ENCODE data around the gene CEP72. TPM values are rescaled to one million over a fixed set of nuclear protein-coding genes. Genes with fewer than 3 reads are reported as not detected.

CEP72 gene
- total and polyA plus RNA-seq, 10 of the 15 experiments (the other 5 are each of a cell fraction or from before 2014, with no cell fraction given): 0.35 to 13.5 (median 8.3) TPM

DNA sequence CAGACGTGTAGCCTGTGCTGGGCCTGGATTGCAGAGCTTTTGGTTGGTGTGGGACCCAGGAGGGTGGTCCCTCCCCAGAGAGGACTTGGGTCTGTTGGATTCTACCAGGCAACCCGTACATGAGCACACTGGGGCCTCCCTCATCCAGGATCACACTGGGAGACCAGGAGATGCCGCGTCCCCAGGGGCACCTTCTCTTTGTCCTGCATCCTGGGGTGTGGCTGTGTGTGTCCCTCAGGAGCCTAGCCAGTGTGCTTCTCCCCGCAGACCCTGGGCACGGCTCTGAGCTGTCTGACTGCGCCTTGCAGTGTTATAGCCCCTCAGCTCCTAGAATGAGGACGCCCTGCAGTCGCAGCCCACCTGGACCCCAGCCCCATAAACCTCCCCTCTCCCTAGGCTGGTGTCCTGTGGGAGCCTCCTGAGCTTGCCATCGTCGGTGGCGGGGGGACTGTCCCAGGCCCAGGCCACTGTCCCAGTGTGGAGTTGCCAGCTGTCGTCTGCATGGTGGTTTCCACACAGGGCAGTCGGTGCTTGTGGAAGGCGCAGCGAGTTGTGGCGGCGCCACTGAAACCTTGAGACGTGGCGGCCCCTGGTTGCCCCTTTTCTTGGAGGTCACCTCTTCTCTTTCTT lies 27.6 kb downstream of the CEP72 start:
- POLR2A ChIA-PET: no interaction called here
- SMC1A ChIA-PET (ENCODE audit: uncharacterized antibody, unreplicated experiment): no interaction called here
- in situ Hi-C loops (cut with MboI): no loop called here
- DNase-seq (ENCODE audit: low read depth, low spot score) (no peak), FAIRE-seq (no peak), ATAC-seq (no peak)
- RAD21 ChIA-PET (ENCODE audit: unreplicated experiment): interaction anchor here (1.0 kb wide), 1 partner anchor 263 kb away, joined by 3 read pairs; no protein-coding TSS in a partner anchor
- CTCF ChIA-PET: interaction anchor here (1.1 kb wide), 1 partner anchor 24 kb away, joined by 3 read pairs; no protein-coding TSS in a partner anchor
- Histone ChIP-seq H3K9ac (ENCODE audit: control insufficient read depth, insufficient read depth, low read length) (no peak overlapping the region), H3K27ac (ENCODE audit: control insufficient read depth, insufficient read depth) (no peak overlapping the region), H3K36me3 (ENCODE audit: control insufficient read depth in 2 of 2, insufficient read depth in 2 of 2, low read length in 1 of 2) (peaks cover 11 to 38% of the 10 kb centered on the region in 2 experiments; a peak in 3 of 4 replicates), H3K4me1 (ENCODE audit: control insufficient read depth, insufficient read depth, low read length) (peaks cover 8% of the 10 kb centered on the region), H3K79me2 (ENCODE audit: control insufficient read depth, insufficient read depth, low read length) (no peaks in the 10 kb centered on the region), H3K9me3 (replicated peaks; ENCODE audit: control insufficient read depth, insufficient read depth, low read length) (no peaks in the 10 kb centered on the region), H3K4me2 (ENCODE audit: control insufficient read depth, insufficient read depth) (no peak overlapping the region), H3K4me3 (no peak overlapping the region), H3K27me3 (replicated peaks in 1 of 2; ENCODE audit: control insufficient read depth in 2 of 2, insufficient read depth in 2 of 2, low read length in 1 of 2) (no peaks in the 10 kb centered on the region), H4K20me1 (ENCODE audit: control insufficient read depth, insufficient read depth) (no peaks in the 10 kb centered on the region), H2AFZ (ENCODE audit: control insufficient read depth, low read depth, low read length) (no peak overlapping the region)
- 97% methylated on average over 17 of the region's 20 CpGs for WGBS (ENCODE audit: insufficient coverage, insufficient replicate concordance, low lambda C conversion rate, missing lambda C conversion rate)
- TF ChIP-seq ASH2L (IDR thresholded peaks at IDR 0.05; ENCODE audit: borderline replicate concordance, low read depth) (no peak), SREBF1 (IDR thresholded peaks at IDR 0.05; ENCODE audit: low read length) (no peak), ETV6 (conservative IDR thresholded peaks at IDR 0.05 in 1 of 2, IDR thresholded peaks at IDR 0.05 in 1 of 2; ENCODE audit: borderline replicate concordance in 1 of 2, low read depth in 1 of 2) (no peak), E4F1 (IDR thresholded peaks at IDR 0.05; ENCODE audit: borderline replicate concordance, partially characterized antibody) (no peak), MTA2 (IDR thresholded peaks at IDR 0.05; ENCODE audit: low read depth) (no peak), KDM1A (IDR thresholded peaks at IDR 0.05; ENCODE audit: borderline replicate concordance) (no peak), YY1 (IDR thresholded peaks at IDR 0.05; ENCODE audit: low read depth, low read length) (no peak)
- TF ChIP-seq, protein P1, sequence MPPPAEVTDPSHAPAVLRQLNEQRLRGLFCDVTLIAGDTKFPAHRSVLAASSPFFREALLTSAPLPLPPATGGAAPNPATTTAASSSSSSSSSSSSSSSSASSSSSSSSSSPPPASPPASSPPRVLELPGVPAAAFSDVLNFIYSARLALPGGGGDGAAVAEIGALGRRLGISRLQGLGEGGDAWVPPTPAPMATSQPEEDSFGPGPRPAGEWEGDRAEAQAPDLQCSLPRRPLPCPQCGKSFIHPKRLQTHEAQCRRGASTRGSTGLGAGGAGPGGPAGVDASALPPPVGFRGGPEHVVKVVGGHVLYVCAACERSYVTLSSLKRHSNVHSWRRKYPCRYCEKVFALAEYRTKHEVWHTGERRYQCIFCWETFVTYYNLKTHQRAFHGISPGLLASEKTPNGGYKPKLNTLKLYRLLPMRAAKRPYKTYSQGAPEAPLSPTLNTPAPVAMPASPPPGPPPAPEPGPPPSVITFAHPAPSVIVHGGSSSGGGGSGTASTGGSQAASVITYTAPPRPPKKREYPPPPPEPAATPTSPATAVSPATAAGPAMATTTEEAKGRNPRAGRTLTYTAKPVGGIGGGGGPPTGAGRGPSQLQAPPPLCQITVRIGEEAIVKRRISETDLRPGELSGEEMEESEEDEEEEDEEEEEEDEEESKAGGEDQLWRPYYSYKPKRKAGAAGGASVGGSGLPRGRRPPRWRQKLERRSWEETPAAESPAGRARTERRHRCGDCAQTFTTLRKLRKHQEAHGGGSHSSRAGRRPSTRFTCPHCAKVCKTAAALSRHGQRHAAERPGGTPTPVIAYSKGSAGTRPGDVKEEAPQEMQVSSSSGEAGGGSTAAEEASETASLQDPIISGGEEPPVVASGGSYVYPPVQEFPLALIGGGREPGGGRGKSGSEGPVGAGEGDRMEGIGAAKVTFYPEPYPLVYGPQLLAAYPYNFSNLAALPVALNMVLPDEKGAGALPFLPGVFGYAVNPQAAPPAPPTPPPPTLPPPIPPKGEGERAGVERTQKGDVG (CRISPR knock-in tag; IDR thresholded peaks at IDR 0.05): no peak
- TF ChIP-seq, protein P2, sequence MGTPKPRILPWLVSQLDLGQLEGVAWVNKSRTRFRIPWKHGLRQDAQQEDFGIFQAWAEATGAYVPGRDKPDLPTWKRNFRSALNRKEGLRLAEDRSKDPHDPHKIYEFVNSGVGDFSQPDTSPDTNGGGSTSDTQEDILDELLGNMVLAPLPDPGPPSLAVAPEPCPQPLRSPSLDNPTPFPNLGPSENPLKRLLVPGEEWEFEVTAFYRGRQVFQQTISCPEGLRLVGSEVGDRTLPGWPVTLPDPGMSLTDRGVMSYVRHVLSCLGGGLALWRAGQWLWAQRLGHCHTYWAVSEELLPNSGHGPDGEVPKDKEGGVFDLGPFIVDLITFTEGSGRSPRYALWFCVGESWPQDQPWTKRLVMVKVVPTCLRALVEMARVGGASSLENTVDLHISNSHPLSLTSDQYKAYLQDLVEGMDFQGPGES (IDR thresholded peaks at IDR 0.05): no peak
- BruUV-seq (replicated peaks): no TSS peak
- intact Hi-C loops (cut with micrococcal nuclease; ENCODE audit: unreplicated experiment): no loop called here

Data from GM12878 (cell line).